ENCODE data around the gene TRAF2.

TRAF2 gene

GRCh38 chr9:136846376-136847087 is 39.8 kb upstream of the TRAF2 start:
- H3K4me3 ChIP-seq (ENCODE audit: control insufficient read depth, low read depth, low read length), result no peak overlapping the region
- DNase-seq (ENCODE audit: low read depth), result no peak
- no peak for TF ChIP-seq CTCF (conservative IDR thresholded peaks at IDR 0.05; ENCODE audit: control insufficient read depth, insufficient read depth, low read depth, low read length)

- peak overlapping the region; percentile 81 for H3K4me3 ChIP-seq (ENCODE audit: control insufficient read depth, low read depth, low read length)
- TF ChIP-seq CTCF (conservative IDR thresholded peaks at IDR 0.05; ENCODE audit: control insufficient read depth, insufficient read depth, low read depth, low read length), result no peak
- DNase-seq (ENCODE audit: low read depth), result peak; percentile 61
Observed at GRCh38 chr9:136847088-136847825, 39.1 kb upstream of the TRAF2 start.

- no peak for TF ChIP-seq CTCF (conservative IDR thresholded peaks at IDR 0.05; ENCODE audit: control insufficient read depth, insufficient read depth, low read depth, low read length)
- H3K4me3 ChIP-seq (ENCODE audit: control insufficient read depth, low read depth, low read length), result peak overlapping the region; percentile 81
- peak; percentile 78 for DNase-seq (ENCODE audit: low read depth)
Observed at GRCh38 chr9:136847826-136848392, 38.4 kb upstream of the TRAF2 start.

- peak overlapping the region; percentile 81 for H3K4me3 ChIP-seq (ENCODE audit: control insufficient read depth, low read depth, low read length)
- DNase-seq (ENCODE audit: low read depth), result peak; percentile 19
- TF ChIP-seq CTCF (conservative IDR thresholded peaks at IDR 0.05; ENCODE audit: control insufficient read depth, insufficient read depth, low read depth, low read length), result no peak
Observed at GRCh38 chr9:136848393-136849037, 37.8 kb upstream of the TRAF2 start.

GRCh38 chr9:136849038-136849959 is 37.0 kb upstream of the TRAF2 start, which contains the start of gene PHPT1:
TSS of gene PHPT1 (plus strand) at chr9:136849409. CDS start at chr9:136849431, 22 bp downstream.
- DNase-seq (ENCODE audit: low read depth), result peak; percentile 99
- no peak for TF ChIP-seq CTCF (conservative IDR thresholded peaks at IDR 0.05; ENCODE audit: control insufficient read depth, insufficient read depth, low read depth, low read length)
- peak within 1 kb of the TSS; percentile 81 for H3K4me3 ChIP-seq (ENCODE audit: control insufficient read depth, low read depth, low read length)

Measured in fibroblast of mammary gland (primary cell).